ENCODE measurements around the gene SLC24A3.

DNA sequence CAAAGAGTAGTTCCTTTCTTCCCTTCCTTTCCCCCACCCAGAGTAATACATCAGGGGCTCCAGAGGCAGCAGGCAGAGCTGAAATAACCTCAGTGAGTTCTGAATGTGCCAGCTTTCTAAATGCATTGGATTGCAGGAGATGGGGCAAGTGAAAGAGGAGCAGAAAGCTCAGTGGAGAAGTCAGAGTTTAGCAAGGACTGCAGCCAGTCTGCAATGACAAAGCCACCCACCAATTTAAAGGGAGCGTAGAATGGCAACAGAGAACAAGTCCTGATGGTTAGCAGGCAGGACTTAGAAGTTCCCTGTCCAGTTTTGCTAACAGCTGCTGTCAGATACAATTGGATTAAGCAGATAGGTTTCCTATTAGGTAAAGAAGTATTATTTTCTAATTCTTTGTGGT, 342.2 kb downstream of the SLC24A3 start:
- TF ChIP-seq CTCF (IDR thresholded peaks at IDR 0.05) = no peak
- no peak for TF ChIP-seq POLR2AphosphoS5 (IDR thresholded peaks at IDR 0.05)
- no peak for TF ChIP-seq POLR2A (IDR thresholded peaks at IDR 0.05)

All from upper lobe of left lung (tissue), 4 donors.